Stomach (tissue), 9 donors: ENCODE data around the gene CASP9. TPM values are rescaled to one million over a fixed set of nuclear protein-coding genes. Genes with fewer than 3 reads are reported as not detected.

ENCODE experiments used
- DNase-seq, 2 donors: peaks; one replicate each; pipeline versions ENCODE4 v3.0.0 to v3.0.0-alpha.2; 2013 to 2019
- H3K27ac ChIP-seq, 5 donors: fragments of 200-600 bp in 4 of 5; sonication (generic) in 4 of 5; one replicate each; pipeline ENCODE4 v1.5.1; 2013 to 2019; ENCODE audit warnings: mild to moderate bottlenecking in 1 of 5, moderate library complexity in 1 of 5
- H3K27me3 ChIP-seq, 3 donors: fragments of 200-600 bp; sonication (generic); one replicate each; pipeline ENCODE4 v1.5.1; 2017 to 2019; ENCODE audit warnings: mixed run types in 1 of 3
- H3K36me3 ChIP-seq, 4 donors: fragments of 200-600 bp; sonication (generic); 1 replicate in 3 of 4; 2 replicates in 1 of 4; pipeline ENCODE4 v1.5.1; 2016 to 2019
- H3K4me1 ChIP-seq, 4 donors: fragments of 200-600 bp; sonication (generic); one replicate each; pipeline ENCODE4 v1.5.1; 2016 to 2019
- H3K4me3 ChIP-seq, 4 donors: fragments of 200-600 bp; sonication (generic) in 3 of 4; one replicate each; pipeline ENCODE4 v1.5.1; 2016 to 2019; ENCODE audit warnings: mild to moderate bottlenecking in 1 of 4
- H3K9me3 ChIP-seq, 4 donors: fragments of 200-600 bp; sonication (generic); one replicate each; pipeline ENCODE4 v1.5.1; 2016 to 2019
- CTCF ChIP-seq, 7 experiments: fragments of 450-650 bp in 4 of 7; fragments of 200-600 bp in 3 of 7; sonication (generic) in 3 of 7; IDR thresholded peaks; one replicate each; pipeline ENCODE4 v1.5.1; 2016 to 2019; ENCODE audit warnings: antibody characterized with exemption in 7 of 7, control low read depth in 2 of 7, mild to moderate bottlenecking in 1 of 7
- EP300 ChIP-seq: sonication (generic); formaldehyde crosslinking; IDR thresholded peaks from one replicate; pipeline ENCODE4 v1.6.1; 2017; ENCODE audit warnings: antibody characterized with exemption
- POLR2A ChIP-seq, 4 donors: fragments of 450-650 bp; IDR thresholded peaks; one replicate each; pipeline ENCODE4 v1.6.1; 2016; ENCODE audit warnings: antibody characterized with exemption in 4 of 4, control low read depth in 2 of 4, mild to moderate bottlenecking in 1 of 4, moderate library complexity in 1 of 4
- POLR2AphosphoS5 ChIP-seq, 3 donors: sonication (generic); formaldehyde crosslinking; IDR thresholded peaks; one replicate each; pipeline ENCODE4 v1.6.1; 2016; ENCODE audit warnings: antibody characterized with exemption in 3 of 3
- WGBS, 5 donors: extraction: QIAGEN DNeasy Blood & Tissue Kit in 3 of 5; methylation state at CpG; one replicate each; pipeline versions ENCODE4 v1.1.5 to v1.1.7; 2013 to 2018; 5-methylcytosine and 5-hydroxymethylcytosine counted together
- intact Hi-C: fragments of 100-400 bp; cut with DNase I; formaldehyde crosslinking; loops from one replicate; pipeline ENCODE4 v1.15.1; 2023; ENCODE audit warnings: low total_unique reads
- polyA plus RNA-seq, 3 donors: library from polyadenylated mRNA; stranded (reverse); fragments of 200-250 nt; gene quantifications; one replicate each; pipeline ENCODE4 v1.2.3, GENCODE V29; 2013
- total RNA-seq, 5 donors: library from RNA; depleted of rRNA; stranded (reverse); fragments of >200 nt; gene quantifications; one replicate each; pipeline versions ENCODE4 v1.1.0 to v1.2.3, GENCODE V29; 2014 to 2016
- donor health status: healthy with polysubstance abuse.
- donor health status: Bipolar disorder and iron deficiency.
- donor health status: healthy.

CASP9 gene
- total and polyA plus RNA-seq, 8 donors: 8.3 to 125 (median 16.3) TPM

GRCh38 chr1:15448877-15449462 lies 75.0 kb downstream of the CASP9 start:
- Histone ChIP-seq H3K27me3 (peaks cover 0 to 3% (median 0%) of the 10 kb centered on the region in 3 donors), H3K9me3 (no peaks in the 10 kb centered on the region), H3K4me3 (no peak overlapping the region), H3K36me3 (no peaks in the 10 kb centered on the region), H3K27ac (no peak overlapping the region), H3K4me1 (peaks cover 3 to 8% (median 4%) of the 10 kb centered on the region in 4 donors)
- intact Hi-C loops: no loop called here
- 86 to 92% (median 91%) methylated on average over 3 of the region's 3 CpGs for WGBS, 5 donors
- TF ChIP-seq CTCF (IDR thresholded peaks at IDR 0.05): no peak
- no peak for TF ChIP-seq EP300
- no peak for TF ChIP-seq POLR2A (IDR thresholded peaks at IDR 0.05)
- no peak for TF ChIP-seq POLR2AphosphoS5 (IDR thresholded peaks at IDR 0.05)
- no peak for DNase-seq

GRCh38 chr1:15446212-15446611 lies 77.8 kb downstream of the CASP9 start:
- Histone ChIP-seq H3K27ac (no peak overlapping the region), H3K4me3 (no peak overlapping the region), H3K4me1 (no peaks in the 10 kb centered on the region), H3K36me3 (no peaks in the 10 kb centered on the region), H3K9me3 (no peaks in the 10 kb centered on the region), H3K27me3 (peaks cover 0 to 3% (median 0%) of the 10 kb centered on the region in 3 donors)
- intact Hi-C loops: no loop called here
- WGBS, 5 donors: 83 to 93% (median 88%) methylated on average over 4 of the region's 4 CpGs; no CpG with 5 or more reads in 1 of the 5 donors
- TF ChIP-seq CTCF (IDR thresholded peaks at IDR 0.05) (no peak), POLR2A (IDR thresholded peaks at IDR 0.05) (no peak), POLR2AphosphoS5 (IDR thresholded peaks at IDR 0.05) (no peak), EP300 (no peak)
- no peak for DNase-seq

GRCh38 chr1:15445390-15446122 lies 78.5 kb downstream of the CASP9 start:
- Histone ChIP-seq H3K27ac (no peak overlapping the region), H3K4me3 (no peak overlapping the region), H3K36me3 (no peaks in the 10 kb centered on the region), H3K9me3 (no peaks in the 10 kb centered on the region), H3K4me1 (no peaks in the 10 kb centered on the region), H3K27me3 (peaks cover 0 to 3% (median 0%) of the 10 kb centered on the region in 3 donors)
- DNase-seq: no peak
- 80 to 89% (median 84%) methylated on average over 14 of the region's 14 CpGs for WGBS, 5 donors
- no peak for TF ChIP-seq CTCF (IDR thresholded peaks at IDR 0.05)
- no peak for TF ChIP-seq POLR2A (IDR thresholded peaks at IDR 0.05)
- no peak for TF ChIP-seq EP300
- TF ChIP-seq POLR2AphosphoS5 (IDR thresholded peaks at IDR 0.05): no peak
- intact Hi-C loops: no loop called here

GRCh38 chr1:15444468-15445389 lies 79.3 kb downstream of the CASP9 start:
- Histone ChIP-seq H3K9me3 (no peaks in the 10 kb centered on the region), H3K27me3 (peaks cover 0 to 3% (median 0%) of the 10 kb centered on the region in 3 donors), H3K36me3 (no peaks in the 10 kb centered on the region), H3K27ac (no peak overlapping the region), H3K4me1 (no peaks in the 10 kb centered on the region), H3K4me3 (no peak overlapping the region)
- no peak for DNase-seq
- TF ChIP-seq EP300 (no peak), POLR2AphosphoS5 (IDR thresholded peaks at IDR 0.05) (no peak), CTCF (IDR thresholded peaks at IDR 0.05) (no peak), POLR2A (IDR thresholded peaks at IDR 0.05) (no peak)
- WGBS, 5 donors: 64 to 77% (median 69%) methylated on average over 11 to 17 of the region's 17 CpGs
- intact Hi-C loops: no loop called here
